ENCODE measurements around the gene PRRC1.
"Not testable (repeated sequence)": the region's sequence is repeated elsewhere in the genome, so short reads cannot be mapped to it uniquely, and the experiment has no call there.

Gene PRRC1

GRCh38 chr5:127545249-127545648 lies 27.8 kb downstream of the PRRC1 start:
- DNase-seq (ENCODE audit: low read depth, low spot score): not testable (repeated sequence)

GRCh38 chr5:127549551-127549950 lies 32.1 kb downstream of the PRRC1 start:
- no peak for DNase-seq (ENCODE audit: low read depth, low spot score)

- no peak for DNase-seq (ENCODE audit: low read depth, low spot score)
Observed at GRCh38 chr5:127550652-127551409, 33.4 kb downstream of the PRRC1 start.

- DNase-seq (ENCODE audit: low read depth, low spot score): no peak
Observed at GRCh38 chr5:127551410-127552041, 34.1 kb downstream of the PRRC1 start.

GRCh38 chr5:127555826-127556225 lies 38.4 kb downstream of the PRRC1 start:
- DNase-seq (ENCODE audit: low read depth, low spot score): no peak

- no peak for DNase-seq (ENCODE audit: low read depth, low spot score)
Observed at GRCh38 chr5:127556609-127557334, 39.3 kb downstream of the PRRC1 start.

- DNase-seq (ENCODE audit: low read depth, low spot score): no peak
Observed at GRCh38 chr5:127558273-127558672, 40.8 kb downstream of the PRRC1 start.

GRCh38 chr5:127561254-127561653 lies 43.8 kb downstream of the PRRC1 start:
- DNase-seq (ENCODE audit: low read depth, low spot score): no peak

- no peak for DNase-seq (ENCODE audit: low read depth, low spot score)
Observed at GRCh38 chr5:127562252-127562651, 44.8 kb downstream of the PRRC1 start.

GRCh38 chr5:127563136-127563535 lies 45.7 kb downstream of the PRRC1 start:
- no peak for DNase-seq (ENCODE audit: low read depth, low spot score)

GRCh38 chr5:127564002-127564769 lies 46.7 kb downstream of the PRRC1 start:
- peak; percentile 28 for DNase-seq (ENCODE audit: low read depth, low spot score)

- DNase-seq (ENCODE audit: low read depth, low spot score): no peak
Observed at GRCh38 chr5:127565586-127566270, 48.3 kb downstream of the PRRC1 start.

GRCh38 chr5:127567026-127567768 lies 49.8 kb downstream of the PRRC1 start:
- no peak for DNase-seq (ENCODE audit: low read depth, low spot score)

- no peak for DNase-seq (ENCODE audit: low read depth, low spot score)
Observed at GRCh38 chr5:127568166-127568565, 50.7 kb downstream of the PRRC1 start.

GRCh38 chr5:127569471-127569870 lies 52.0 kb downstream of the PRRC1 start:
- not testable (repeated sequence) for DNase-seq (ENCODE audit: low read depth, low spot score)

- DNase-seq (ENCODE audit: low read depth, low spot score): no peak
Observed at GRCh38 chr5:127571314-127572131, 54.1 kb downstream of the PRRC1 start.

GRCh38 chr5:127572930-127573329 lies 55.5 kb downstream of the PRRC1 start:
- no peak for DNase-seq (ENCODE audit: low read depth, low spot score)

GRCh38 chr5:127574852-127575679 lies 57.6 kb downstream of the PRRC1 start:
- DNase-seq (ENCODE audit: low read depth, low spot score): no peak

GRCh38 chr5:127577458-127577857 lies 60.0 kb downstream of the PRRC1 start:
- no peak for DNase-seq (ENCODE audit: low read depth, low spot score)

Measured in smooth muscle cell of the brain vasculature (primary cell).